ENCODE measurements around the gene PRSS8. TPM values are rescaled to one million over a fixed set of nuclear protein-coding genes. Genes with fewer than 3 reads are reported as not detected.

Gene PRSS8
- total RNA-seq, 2 donors from 2014 or later, result not detected

GRCh38 chr16:31130336-31130891 lies 5.1 kb downstream of the PRSS8 start:
- ATAC-seq (ENCODE audit: insufficient number of reproducible peaks, low FRiP score, low read depth), result no peak
- H3K27ac ChIP-seq, result no peak overlapping the region
- no peaks in the 10 kb centered on the region for H3K9me3 ChIP-seq
- TF ChIP-seq, protein P1, sequence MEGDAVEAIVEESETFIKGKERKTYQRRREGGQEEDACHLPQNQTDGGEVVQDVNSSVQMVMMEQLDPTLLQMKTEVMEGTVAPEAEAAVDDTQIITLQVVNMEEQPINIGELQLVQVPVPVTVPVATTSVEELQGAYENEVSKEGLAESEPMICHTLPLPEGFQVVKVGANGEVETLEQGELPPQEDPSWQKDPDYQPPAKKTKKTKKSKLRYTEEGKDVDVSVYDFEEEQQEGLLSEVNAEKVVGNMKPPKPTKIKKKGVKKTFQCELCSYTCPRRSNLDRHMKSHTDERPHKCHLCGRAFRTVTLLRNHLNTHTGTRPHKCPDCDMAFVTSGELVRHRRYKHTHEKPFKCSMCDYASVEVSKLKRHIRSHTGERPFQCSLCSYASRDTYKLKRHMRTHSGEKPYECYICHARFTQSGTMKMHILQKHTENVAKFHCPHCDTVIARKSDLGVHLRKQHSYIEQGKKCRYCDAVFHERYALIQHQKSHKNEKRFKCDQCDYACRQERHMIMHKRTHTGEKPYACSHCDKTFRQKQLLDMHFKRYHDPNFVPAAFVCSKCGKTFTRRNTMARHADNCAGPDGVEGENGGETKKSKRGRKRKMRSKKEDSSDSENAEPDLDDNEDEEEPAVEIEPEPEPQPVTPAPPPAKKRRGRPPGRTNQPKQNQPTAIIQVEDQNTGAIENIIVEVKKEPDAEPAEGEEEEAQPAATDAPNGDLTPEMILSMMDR (IDR thresholded peaks at IDR 0.05), result no peak
- no peak for DNase-seq (ENCODE audit: low spot score)
- no peaks in the 10 kb centered on the region for H3K4me1 ChIP-seq (ENCODE audit: control insufficient read depth in 1 of 2, low read depth in 2 of 2)
- H3K36me3 ChIP-seq, result peaks cover 57% of the 10 kb centered on the region
- H3K4me3 ChIP-seq, result no peak overlapping the region
- H3K27me3 ChIP-seq (replicated peaks; ENCODE audit: insufficient read depth), result no peaks in the 10 kb centered on the region

DNA sequence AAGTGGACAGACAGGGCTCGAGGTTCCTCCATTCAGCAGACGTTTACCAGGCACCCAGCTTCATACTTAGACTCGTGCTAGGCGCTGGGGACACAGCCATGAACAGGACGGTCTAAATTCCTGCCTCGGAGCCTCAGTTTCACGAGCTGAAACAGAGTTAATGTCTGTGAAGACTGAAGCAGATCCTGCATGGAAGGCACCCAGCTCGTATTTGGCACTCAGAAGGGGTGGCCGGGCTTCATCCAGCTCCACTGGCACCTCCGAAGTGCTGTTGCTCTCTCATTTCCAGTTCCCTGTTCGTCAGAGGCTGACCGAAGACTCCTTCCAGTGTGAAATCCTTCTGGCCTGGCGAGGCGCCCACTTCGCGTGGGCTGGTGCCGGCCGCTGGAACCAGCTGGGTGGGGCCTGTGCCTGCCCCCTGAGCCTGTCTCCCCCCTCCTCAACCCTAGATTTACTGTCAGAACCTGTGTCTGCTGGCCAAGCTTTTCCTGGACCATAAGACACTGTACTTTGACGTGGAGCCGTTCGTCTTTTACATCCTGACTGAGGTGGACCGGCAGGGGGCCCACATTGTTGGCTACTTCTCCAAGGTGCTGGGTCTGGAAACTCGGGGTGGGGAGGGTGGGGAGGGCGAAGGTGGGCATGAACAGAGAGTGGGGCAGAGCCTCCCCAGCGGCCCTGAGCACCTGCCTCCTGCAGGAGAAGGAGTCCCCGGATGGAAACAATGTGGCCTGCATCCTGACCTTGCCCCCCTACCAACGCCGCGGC lies 5.8 kb downstream of the PRSS8 start:
- DNase-seq (ENCODE audit: low spot score), result no peak
- H3K36me3 ChIP-seq, result peaks cover 58% of the 10 kb centered on the region

GRCh38 chr16:31128711-31129567 lies 6.6 kb downstream of the PRSS8 start:
- Histone ChIP-seq H3K4me1 (ENCODE audit: control insufficient read depth in 1 of 2, low read depth in 2 of 2) (no peaks in the 10 kb centered on the region), H3K9me3 (no peaks in the 10 kb centered on the region), H3K27me3 (replicated peaks; ENCODE audit: insufficient read depth) (no peaks in the 10 kb centered on the region), H3K36me3 (peaks cover 62% of the 10 kb centered on the region), H3K4me3 (no peak overlapping the region), H3K27ac (peak overlapping the region in 1 of 2 donors; percentile 64)
- TF ChIP-seq, protein P1 (IDR thresholded peaks at IDR 0.05), result no peak
- DNase-seq (ENCODE audit: low spot score) (no peak), ATAC-seq (ENCODE audit: insufficient number of reproducible peaks, low FRiP score, low read depth) (no peak)

More for the DNA sequence above, 5.8 kb downstream of the PRSS8 start:
- no peaks in the 10 kb centered on the region for H3K27me3 ChIP-seq (replicated peaks; ENCODE audit: insufficient read depth)
- H3K9me3 ChIP-seq, result no peaks in the 10 kb centered on the region
- no peaks in the 10 kb centered on the region for H3K4me1 ChIP-seq (ENCODE audit: control insufficient read depth in 1 of 2, low read depth in 2 of 2)
- H3K27ac ChIP-seq, result peak overlapping the region in 1 of 2 donors; percentile 64
- ATAC-seq (ENCODE audit: insufficient number of reproducible peaks, low FRiP score, low read depth), result no peak
- TF ChIP-seq, protein P1 (IDR thresholded peaks at IDR 0.05), result no peak
- H3K4me3 ChIP-seq, result no peak overlapping the region

DNA sequence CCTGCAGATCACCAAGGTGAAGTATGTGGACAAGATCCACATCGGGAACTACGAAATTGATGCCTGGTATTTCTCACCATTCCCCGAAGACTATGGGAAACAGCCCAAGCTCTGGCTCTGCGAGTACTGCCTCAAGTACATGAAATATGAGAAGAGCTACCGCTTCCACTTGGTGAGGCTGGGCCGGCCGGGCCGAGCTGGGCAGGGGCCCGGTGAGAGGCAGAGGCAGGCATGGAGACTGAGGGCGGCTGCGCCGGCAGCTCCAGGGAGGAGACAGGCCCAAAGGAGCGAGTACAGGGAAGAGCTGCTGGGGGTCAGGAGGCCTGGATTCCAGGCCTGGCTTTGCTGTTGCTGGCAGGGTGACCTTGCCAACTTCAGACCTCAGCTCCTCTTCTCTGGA lies 8.3 kb downstream of the PRSS8 start:
- no peak overlapping the region for H3K27ac ChIP-seq
- ATAC-seq (ENCODE audit: insufficient number of reproducible peaks, low FRiP score, low read depth) (no peak), DNase-seq (ENCODE audit: low spot score) (no peak)
- TF ChIP-seq, protein P1 (IDR thresholded peaks at IDR 0.05), result no peak
- no peaks in the 10 kb centered on the region for H3K27me3 ChIP-seq (replicated peaks; ENCODE audit: insufficient read depth)
- H3K36me3 ChIP-seq, result peaks cover 60% of the 10 kb centered on the region
- H3K4me1 ChIP-seq (ENCODE audit: control insufficient read depth in 1 of 2, low read depth in 2 of 2), result no peaks in the 10 kb centered on the region
- H3K9me3 ChIP-seq, result no peaks in the 10 kb centered on the region
- H3K4me3 ChIP-seq, result no peak overlapping the region

DNA sequence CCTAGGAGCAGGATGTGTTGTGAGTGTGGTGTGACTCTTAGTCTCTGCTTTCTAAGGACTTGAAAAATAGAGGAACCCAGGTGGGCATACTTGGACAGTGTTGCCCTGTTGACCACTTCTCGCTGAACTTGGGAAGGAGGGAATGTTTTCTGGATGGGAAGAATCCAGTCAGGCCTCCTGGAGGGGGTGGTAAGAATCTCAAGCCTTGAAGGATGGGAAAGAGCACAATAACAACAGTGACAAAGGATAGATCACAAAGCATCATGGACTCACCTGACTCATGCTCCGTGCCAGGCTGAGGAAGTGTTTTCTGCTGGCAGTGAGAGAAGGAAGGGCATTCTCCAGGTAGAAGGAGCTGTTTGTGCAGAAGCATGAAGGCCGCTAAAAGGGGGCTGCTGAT lies 9.7 kb downstream of the PRSS8 start:
- no peaks in the 10 kb centered on the region for H3K9me3 ChIP-seq
- no peaks in the 10 kb centered on the region for H3K4me1 ChIP-seq (ENCODE audit: control insufficient read depth in 1 of 2, low read depth in 2 of 2)
- H3K27me3 ChIP-seq (replicated peaks; ENCODE audit: insufficient read depth), result no peaks in the 10 kb centered on the region
- no peak overlapping the region for H3K4me3 ChIP-seq
- no peak overlapping the region for H3K27ac ChIP-seq
- DNase-seq (ENCODE audit: low spot score), result no peak
- no peak for ATAC-seq (ENCODE audit: insufficient number of reproducible peaks, low FRiP score, low read depth)
- peaks cover 58% of the 10 kb centered on the region for H3K36me3 ChIP-seq
- TF ChIP-seq, protein P1 (IDR thresholded peaks at IDR 0.05), result no peak

Measured in thoracic aorta (tissue), 2 donors.